GM18520 (cell line): ENCODE results near the gene CDK5RAP3.

Source experiments
- ATAC-seq: cut with Tn5 transposase; IDR thresholded peaks from one replicate; pipeline ENCODE4 v1.9.1; 2021; ENCODE audit not compliant: unreplicated experiment

The CDK5RAP3 gene

DNA sequence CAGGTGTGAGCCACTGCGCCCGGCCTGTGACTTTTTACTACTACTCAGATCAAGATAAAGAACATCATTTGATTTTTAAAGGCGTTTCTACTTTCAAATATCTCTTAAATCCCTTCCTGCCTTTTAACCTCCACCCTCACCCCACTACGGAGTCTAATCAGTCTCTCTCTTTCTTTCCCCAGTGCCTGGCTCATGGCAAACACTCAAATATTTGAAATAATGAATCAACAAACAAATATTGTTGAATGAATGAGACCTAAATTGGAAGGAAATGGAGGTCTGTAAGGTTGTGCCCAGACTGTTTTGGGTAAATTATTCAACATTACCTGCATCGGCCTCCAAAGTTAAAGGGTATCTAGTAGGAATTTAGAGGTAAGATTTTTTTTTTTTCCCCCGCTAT is 52.0 kb downstream of the CDK5RAP3 start:
- no peak for ATAC-seq

DNA sequence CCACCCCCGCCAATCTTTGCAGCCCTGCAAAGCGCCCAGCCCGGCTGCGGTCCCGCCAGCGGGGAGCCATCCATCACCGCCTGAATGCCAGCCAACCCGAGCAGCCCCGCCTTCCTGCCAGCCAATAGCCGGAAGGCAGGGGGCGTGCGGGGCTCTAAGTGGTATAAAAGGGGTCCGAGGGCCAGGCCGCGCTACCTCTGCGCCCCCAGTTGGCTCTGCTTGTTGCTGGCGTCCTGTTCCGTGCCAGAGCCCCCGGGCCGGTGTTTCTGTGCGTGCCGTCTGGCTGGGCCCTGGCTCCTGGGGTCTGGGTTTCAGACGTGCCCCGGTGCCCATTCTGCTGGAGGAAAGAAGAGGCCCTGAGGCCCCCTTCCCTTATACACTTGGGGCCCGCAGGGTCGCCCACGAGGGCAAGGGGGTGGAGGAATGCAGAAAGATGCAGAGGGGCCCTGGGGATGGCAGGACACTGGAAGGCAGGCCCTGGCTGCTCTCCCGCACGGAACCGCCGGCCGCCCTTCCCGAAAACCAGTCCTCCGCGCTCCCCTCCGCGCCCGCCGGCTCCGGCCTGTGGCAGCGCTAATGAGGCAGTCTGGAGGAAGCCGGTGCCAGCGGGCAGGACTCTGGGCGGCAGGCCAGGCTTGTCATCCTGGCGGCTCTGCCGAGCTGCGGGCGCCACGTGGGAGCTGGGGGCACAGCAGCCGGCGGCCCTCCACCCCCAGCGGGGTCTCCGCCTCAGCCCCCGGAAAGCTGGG is 52.7 kb downstream of the CDK5RAP3 start:
- ATAC-seq = no peak

DNA sequence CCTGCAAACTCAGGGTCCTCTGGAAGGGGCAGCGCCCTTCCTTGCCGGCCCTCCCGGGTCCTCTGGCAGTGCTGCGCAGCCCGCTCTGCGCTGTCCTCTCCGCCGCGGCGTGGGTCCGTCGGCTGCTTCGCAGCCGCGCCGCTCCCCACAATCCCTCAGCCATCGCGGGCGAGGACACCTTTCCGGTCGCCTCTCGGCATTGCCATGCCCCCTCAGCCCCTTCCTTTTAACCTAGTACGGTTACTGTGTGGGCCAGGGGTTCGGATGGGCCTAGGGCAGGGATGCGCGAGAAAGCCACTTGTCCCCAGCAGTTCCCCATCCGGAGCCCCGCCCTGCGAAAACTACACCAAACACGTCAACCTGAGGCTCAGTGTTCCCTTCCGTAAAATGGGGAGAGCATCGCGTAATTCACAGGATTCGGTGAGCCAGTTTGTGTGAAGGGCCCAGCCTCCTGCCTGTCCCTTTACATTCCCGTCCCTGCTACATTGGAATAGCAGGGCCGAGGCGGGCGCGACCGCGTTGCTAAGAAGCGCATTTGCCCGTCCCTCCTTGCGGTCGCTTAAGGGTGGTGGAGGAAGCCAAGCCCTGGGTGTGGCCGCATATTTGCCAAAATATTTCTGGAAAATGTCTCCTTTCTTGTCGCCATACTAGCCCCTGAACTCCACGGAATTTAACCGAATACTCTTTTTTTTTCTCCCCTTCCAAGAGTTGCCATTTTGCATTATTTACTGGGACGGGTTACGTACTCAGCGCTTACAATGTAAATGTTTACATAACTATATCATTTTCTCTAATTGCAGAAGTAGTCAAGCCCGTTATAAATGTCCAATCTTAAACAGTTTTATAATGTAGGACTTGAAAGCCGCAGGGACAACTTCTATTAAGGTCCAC is 53.5 kb downstream of the CDK5RAP3 start:
- no peak for ATAC-seq

DNA sequence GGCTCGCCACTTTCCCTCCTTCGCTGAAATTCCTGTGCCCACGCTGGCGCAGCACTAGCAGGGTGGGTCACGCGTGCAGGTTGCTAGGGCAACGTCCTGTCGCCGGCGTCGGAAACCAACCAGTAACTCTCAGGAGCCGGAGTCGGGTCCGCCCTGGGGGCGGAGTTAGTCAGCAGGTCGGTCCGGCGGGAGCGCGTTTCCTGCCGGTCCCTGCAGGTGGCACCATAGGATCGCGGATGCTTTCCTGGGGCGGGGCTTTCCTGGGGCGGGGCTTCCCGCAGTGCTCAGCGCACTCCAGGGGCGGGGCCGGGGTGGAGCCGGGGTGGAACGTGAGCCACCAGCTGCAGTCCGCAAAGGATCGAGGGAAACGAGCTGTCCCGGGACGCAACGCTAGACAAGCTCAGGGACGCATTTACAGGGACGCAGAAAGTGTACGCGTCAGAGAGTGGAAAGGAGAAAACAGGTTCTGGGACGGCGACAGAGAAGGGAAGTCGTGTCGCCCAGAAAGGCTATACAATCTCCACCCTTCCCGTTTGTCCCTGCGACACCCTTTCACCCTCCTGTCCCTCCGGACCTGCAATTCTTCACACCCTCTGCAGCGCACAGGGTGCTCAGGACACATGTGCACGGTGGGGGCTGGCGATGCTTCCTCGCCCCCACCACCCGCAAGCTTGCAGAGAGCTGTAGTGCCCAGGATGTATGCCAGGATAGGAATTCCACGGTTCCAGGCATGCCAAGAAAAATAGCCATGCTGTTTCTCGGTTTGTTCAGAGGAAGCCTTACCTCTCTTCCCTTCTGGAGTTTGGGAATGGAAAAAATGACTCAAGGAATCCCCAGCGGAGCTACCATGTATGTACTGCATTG is 54.4 kb downstream of the CDK5RAP3 start:
- peak; percentile 84 for ATAC-seq

DNA sequence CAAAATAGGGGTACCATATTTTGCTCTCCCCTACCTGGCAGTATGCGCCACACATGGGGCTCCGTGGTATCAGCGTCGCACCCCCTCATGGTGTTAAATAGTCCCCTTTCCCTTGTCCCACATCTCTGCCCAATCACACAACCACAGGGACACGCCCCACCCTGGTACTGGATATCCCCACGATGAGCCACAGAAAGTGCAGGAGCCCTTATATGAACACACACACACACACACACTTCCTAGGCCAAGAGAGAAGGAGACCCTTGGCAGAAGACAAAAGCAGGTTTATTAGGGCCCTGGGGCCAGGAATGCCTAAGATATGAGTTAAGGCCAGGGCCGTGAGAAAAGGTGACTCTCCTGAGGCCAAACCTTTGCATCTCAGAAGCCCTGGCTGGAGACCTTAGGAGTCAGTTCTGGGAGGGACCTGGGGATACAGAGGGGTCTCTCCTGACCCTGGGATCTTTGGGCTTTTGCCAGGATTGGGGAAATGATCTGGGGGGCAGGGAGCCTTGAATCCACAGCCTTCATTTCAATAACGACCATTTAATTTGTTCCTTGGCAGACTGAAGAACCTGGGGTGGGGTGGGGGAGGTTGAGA is 55.1 kb downstream of the CDK5RAP3 start:
- ATAC-seq = no peak

DNA sequence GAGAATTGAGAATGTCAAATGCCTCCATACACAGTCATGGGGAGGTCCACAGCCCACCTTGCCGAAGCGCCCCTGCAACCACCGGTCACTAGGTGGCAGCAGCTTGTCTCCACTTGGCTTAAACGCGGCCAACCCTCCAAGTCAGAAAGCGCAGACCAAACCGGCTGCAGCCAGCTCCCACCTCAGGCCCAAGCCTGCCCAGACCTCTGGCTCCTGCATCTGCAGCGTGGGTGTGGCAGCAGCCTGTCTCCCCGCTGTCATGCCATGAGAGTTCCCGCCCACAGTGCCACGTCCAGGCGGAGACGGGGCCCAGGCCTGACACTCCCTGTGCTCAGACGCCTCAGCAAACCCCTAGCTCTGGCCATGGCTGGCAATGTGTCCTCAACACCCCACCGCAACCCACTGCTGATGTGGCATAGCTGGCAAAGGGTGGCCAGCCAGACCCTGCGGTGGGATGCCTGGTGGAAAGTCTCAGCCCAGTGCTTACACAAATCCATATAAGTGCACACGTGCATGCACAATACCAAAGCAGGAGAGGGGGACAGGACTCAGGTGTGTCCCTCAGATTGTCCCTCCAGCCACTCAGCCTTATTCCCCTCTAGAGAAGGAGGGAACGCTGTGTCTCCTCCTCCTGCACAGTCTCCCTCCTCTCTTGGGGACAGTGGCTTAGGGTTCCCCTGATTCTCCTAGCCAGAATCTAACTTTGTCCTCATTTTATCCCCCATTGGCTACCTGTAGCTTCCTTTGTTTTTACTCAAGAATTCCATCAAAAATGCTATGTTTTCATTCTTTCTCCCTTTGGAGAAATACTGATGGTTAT is 55.8 kb downstream of the CDK5RAP3 start:
- peak; percentile 33 for ATAC-seq

DNA sequence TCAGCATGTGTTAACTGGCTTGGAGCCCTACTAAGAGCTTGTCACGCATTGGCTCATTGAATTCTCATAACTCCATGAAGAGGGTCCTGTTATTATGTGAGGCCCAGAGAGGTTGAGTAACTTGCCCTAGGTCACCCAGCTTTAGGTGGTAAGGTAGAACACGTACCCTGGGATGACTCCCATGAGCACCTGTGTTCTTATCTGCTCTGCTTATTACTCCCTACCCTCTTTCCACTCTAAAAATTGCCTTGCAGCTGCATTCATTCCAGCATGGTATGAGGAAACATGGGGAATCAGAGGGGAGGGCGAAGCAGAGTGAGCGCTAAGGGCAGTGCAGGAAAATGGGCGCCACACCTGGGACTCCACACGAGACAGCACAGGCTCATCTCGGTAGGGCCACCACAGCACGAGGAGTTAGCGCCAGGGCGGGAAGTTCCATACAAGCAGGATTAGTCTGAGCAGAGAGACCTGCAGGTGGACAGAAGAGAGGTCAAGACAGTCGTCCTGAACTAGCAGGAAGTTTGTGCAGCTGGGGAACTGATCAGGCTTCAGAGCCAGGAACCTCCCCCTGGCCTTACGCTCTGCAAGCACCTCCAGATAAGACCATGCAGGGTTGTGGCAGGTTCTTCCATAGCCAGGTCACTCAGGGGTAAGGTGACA is 56.5 kb downstream of the CDK5RAP3 start:
- ATAC-seq = no peak

DNA sequence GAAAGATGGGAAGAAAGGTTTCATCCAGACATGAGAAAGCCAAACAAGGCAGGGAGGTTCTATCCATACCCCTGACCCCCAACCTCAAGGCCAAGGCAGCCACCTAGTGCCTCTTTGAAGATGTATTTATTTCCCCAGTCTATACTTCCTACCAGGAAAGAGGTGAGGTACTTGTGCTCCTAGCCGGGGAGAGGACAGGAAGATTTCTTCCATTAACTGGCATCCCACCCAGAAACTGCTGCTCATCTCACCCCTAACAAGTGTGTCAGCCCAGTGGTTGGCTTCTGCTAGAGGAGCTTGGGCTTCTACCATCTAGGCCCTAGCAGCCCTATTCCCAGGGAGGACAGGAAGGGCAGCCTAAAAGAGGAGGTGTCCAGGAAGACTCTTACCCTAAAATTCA is 57.8 kb downstream of the CDK5RAP3 start:
- ATAC-seq = no peak

DNA sequence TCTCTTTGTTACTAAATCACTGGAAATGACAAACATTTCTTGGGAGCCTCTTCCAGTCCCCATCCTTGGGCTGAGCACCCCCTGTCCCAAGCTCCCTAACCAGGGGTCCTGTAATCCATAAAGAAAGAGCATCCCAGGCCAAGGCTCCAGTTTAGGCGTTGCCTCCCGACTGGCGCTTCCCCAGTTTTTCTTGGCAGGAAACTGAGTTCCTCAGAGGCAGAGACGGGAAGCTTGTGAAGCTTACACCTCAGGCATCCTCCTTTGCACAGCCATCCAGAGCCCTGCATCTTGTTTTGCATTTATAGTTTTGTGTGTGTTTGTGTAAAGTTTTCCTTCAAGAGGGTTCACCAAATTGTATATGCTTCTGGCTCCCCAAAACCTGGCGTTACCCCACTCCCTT is 59.6 kb downstream of the CDK5RAP3 start:
- no peak for ATAC-seq
